Activated CD8-positive, alpha-beta memory T cell treated with anti-CD3 and anti-CD28 coated beads, Interleukin-2, amount 10 ng/mL, durations not matched to agents 7 days and 5 days (primary cell): ENCODE measurements around the gene KIF20A. TPM values are rescaled to one million over a fixed set of nuclear protein-coding genes. Genes with fewer than 3 reads are reported as not detected.

ENCODE experiments used
- total RNA-seq, 2 experiments: library from RNA; stranded (reverse); gene quantifications; one replicate each; pipeline ENCODE4 v1.2.3, GENCODE V29; 2021

Gene KIF20A
- total RNA-seq, 2 experiments from 2014 or later: 61.7 to 64.3 TPM

Other genes starting within 250 kb of the KIF20A start
- 10 to 100 TPM; 31.4 to 38.8 TPM for gene FAM13B, start 146.0 kb upstream of the KIF20A start, total RNA-seq
- not detected for gene WNT8A, start 95.1 kb upstream of the KIF20A start, total RNA-seq
- gene NME5, start 39.7 kb upstream of the KIF20A start, total RNA-seq: not detected
- gene BRD8, start 482 bp upstream of the KIF20A start, total RNA-seq: 10 to 100 TPM; 74.1 to 86.7 TPM
- 10 to 100 TPM; 37.0 to 42.7 TPM for gene CDC23, start 34.2 kb downstream of the KIF20A start, total RNA-seq
- under 1 TPM; 0.15 to 0.19 TPM for gene GFRA3, start 95.5 kb downstream of the KIF20A start, total RNA-seq
- gene CDC25C, start 152.7 kb downstream of the KIF20A start, total RNA-seq: 10 to 100 TPM; 14.9 to 21.3 TPM
- 10 to 100 TPM; 30.5 to 33.5 TPM for gene FAM53C, start 159.2 kb downstream of the KIF20A start, total RNA-seq
- 10 to 100 TPM; 57.4 to 60.5 TPM for gene KDM3B, start 173.6 kb downstream of the KIF20A start, total RNA-seq